ENCODE measurements around the gene PPP6R1. TPM values are rescaled to one million over a fixed set of nuclear protein-coding genes. Genes with fewer than 3 reads are reported as not detected.

Gene PPP6R1
- total and polyA plus RNA-seq, 2 of the 13 experiments (the other 11 are each of a cell fraction or from before 2014, with no cell fraction given) = 25.8 to 54.0 TPM

- no peak for TF ChIP-seq ZNF652 (CRISPR knock-in tag; IDR thresholded peaks at IDR 0.05; ENCODE audit: borderline replicate concordance, low read depth)
- no peak for TF ChIP-seq CC2D1A (CRISPR knock-in tag; IDR thresholded peaks at IDR 0.05)
- no peak for TF ChIP-seq KLF12 (CRISPR knock-in tag; IDR thresholded peaks at IDR 0.05; ENCODE audit: borderline replicate concordance)
- TF ChIP-seq RELA (CRISPR knock-in tag; IDR thresholded peaks at IDR 0.05) = no peak
- TF ChIP-seq NRL (CRISPR knock-in tag; IDR thresholded peaks at IDR 0.05; ENCODE audit: borderline replicate concordance) = no peak
- TF ChIP-seq ZBTB42 (CRISPR knock-in tag; IDR thresholded peaks at IDR 0.05) = no peak
- peak; percentile 62; the same call in 1 of the 2 replicates for TF ChIP-seq PRMT3 (CRISPR knock-in tag; IDR thresholded peaks at IDR 0.05; ENCODE audit: borderline replicate concordance, low read depth)
- no peak for TF ChIP-seq ZNF431 (CRISPR knock-in tag; IDR thresholded peaks at IDR 0.05; ENCODE audit: borderline replicate concordance, low read depth)
- TF ChIP-seq, protein P1, sequence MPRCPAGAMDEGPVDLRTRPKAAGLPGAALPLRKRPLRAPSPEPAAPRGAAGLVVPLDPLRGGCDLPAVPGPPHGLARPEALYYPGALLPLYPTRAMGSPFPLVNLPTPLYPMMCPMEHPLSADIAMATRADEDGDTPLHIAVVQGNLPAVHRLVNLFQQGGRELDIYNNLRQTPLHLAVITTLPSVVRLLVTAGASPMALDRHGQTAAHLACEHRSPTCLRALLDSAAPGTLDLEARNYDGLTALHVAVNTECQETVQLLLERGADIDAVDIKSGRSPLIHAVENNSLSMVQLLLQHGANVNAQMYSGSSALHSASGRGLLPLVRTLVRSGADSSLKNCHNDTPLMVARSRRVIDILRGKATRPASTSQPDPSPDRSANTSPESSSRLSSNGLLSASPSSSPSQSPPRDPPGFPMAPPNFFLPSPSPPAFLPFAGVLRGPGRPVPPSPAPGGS (CRISPR knock-in tag; IDR thresholded peaks at IDR 0.05) = no peak
- TF ChIP-seq ZNF781 (CRISPR knock-in tag; IDR thresholded peaks at IDR 0.05; ENCODE audit: borderline replicate concordance, not compliant biosample characterization) = no peak
- TF ChIP-seq ZNF550 (CRISPR knock-in tag; IDR thresholded peaks at IDR 0.05; ENCODE audit: borderline replicate concordance) = no peak
- TF ChIP-seq ZNF180 (CRISPR knock-in tag; IDR thresholded peaks at IDR 0.05; ENCODE audit: borderline replicate concordance, low read depth) = no peak
- no peak for TF ChIP-seq KDM4B (CRISPR knock-in tag; IDR thresholded peaks at IDR 0.05)
- no peak for TF ChIP-seq PBX2 (CRISPR knock-in tag; IDR thresholded peaks at IDR 0.05)
- TF ChIP-seq SOX5 (CRISPR knock-in tag; IDR thresholded peaks at IDR 0.05; ENCODE audit: borderline replicate concordance) = no peak
- 0 out of 2 replicates have a peak, but pooled peaks have one; percentile 63 for TF ChIP-seq ZNF33A (CRISPR knock-in tag; IDR thresholded peaks at IDR 0.05; ENCODE audit: borderline replicate concordance)
- no peak for TF ChIP-seq ZNF260 (CRISPR knock-in tag; IDR thresholded peaks at IDR 0.05; ENCODE audit: borderline replicate concordance, low read depth)
- TF ChIP-seq PCBP2 (optimal IDR thresholded peaks at IDR 0.05; ENCODE audit: low read depth, low read length, poor library complexity, severe bottlenecking) = no peak
- no peak for TF ChIP-seq NCOR1 (IDR thresholded peaks at IDR 0.05; ENCODE audit: borderline replicate concordance, low read length)
- TF ChIP-seq ZNF558 (CRISPR knock-in tag; IDR thresholded peaks at IDR 0.05; ENCODE audit: borderline replicate concordance) = no peak
- TF ChIP-seq RORA (CRISPR knock-in tag; IDR thresholded peaks at IDR 0.05) = 0 out of 2 replicates have a peak, but pooled peaks have one; percentile 60
- TF ChIP-seq HIVEP1 (CRISPR knock-in tag; IDR thresholded peaks at IDR 0.05) = 0 out of 2 replicates have a peak, but pooled peaks have one; percentile 10
- TF ChIP-seq, protein P2, sequence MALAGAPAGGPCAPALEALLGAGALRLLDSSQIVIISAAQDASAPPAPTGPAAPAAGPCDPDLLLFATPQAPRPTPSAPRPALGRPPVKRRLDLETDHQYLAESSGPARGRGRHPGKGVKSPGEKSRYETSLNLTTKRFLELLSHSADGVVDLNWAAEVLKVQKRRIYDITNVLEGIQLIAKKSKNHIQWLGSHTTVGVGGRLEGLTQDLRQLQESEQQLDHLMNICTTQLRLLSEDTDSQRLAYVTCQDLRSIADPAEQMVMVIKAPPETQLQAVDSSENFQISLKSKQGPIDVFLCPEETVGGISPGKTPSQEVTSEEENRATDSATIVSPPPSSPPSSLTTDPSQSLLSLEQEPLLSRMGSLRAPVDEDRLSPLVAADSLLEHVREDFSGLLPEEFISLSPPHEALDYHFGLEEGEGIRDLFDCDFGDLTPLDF (CRISPR knock-in tag; IDR thresholded peaks at IDR 0.05) = no peak
- TF ChIP-seq ZNF576 (CRISPR knock-in tag; IDR thresholded peaks at IDR 0.05) = no peak
- no peak for TF ChIP-seq ZNF205 (CRISPR knock-in tag; IDR thresholded peaks at IDR 0.05)
- TF ChIP-seq, protein P3, sequence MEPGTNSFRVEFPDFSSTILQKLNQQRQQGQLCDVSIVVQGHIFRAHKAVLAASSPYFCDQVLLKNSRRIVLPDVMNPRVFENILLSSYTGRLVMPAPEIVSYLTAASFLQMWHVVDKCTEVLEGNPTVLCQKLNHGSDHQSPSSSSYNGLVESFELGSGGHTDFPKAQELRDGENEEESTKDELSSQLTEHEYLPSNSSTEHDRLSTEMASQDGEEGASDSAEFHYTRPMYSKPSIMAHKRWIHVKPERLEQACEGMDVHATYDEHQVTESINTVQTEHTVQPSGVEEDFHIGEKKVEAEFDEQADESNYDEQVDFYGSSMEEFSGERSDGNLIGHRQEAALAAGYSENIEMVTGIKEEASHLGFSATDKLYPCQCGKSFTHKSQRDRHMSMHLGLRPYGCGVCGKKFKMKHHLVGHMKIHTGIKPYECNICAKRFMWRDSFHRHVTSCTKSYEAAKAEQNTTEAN (CRISPR knock-in tag; conservative IDR thresholded peaks at IDR 0.05) = no peak
Measured at GRCh38 chr19:55259540-55260210, 858 bp upstream of the PPP6R1 start (continued).
